ENCODE data around the gene GPR27. TPM values are rescaled to one million over a fixed set of nuclear protein-coding genes. Genes with fewer than 3 reads are reported as not detected.

The GPR27 gene
- total RNA-seq, 1 experiment from 2014 or later, result 15.5 TPM

DNA sequence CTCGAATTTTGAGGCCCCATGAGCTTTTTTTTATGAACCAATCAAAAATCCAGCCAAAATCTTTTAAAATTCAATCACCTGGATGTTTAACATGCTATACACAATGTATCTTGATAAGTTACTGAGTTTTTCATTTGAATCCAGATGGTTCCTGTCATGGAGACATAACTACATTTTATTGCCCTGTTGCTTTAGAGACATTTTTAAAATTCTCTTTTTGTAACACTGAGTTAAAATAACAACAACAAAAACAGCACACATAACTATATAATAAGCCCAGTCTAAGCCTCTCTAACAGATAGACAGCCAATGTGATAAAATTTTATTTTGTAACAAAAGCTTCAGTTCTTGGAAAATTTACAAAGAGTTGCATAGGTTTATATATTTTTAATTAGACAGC, 29.5 kb downstream of the GPR27 start:
- no peak overlapping the region for H3K4me3 Mint-ChIP-seq
- H3K79me2 ChIP-seq (ENCODE audit: insufficient read depth, low read length), result no peaks in the 10 kb centered on the region
- no peak overlapping the region for H2AFZ ChIP-seq (ENCODE audit: low read length)
- H3K4me2 ChIP-seq (ENCODE audit: insufficient read depth, insufficient read length, low read length), result no peak overlapping the region
- no peak overlapping the region for H4K91ac ChIP-seq (ENCODE audit: insufficient read length, low read depth, low read length)
- no peak overlapping the region for H2BK5ac ChIP-seq (ENCODE audit: insufficient read length, low read length)
- H2AK5ac ChIP-seq (ENCODE audit: insufficient read length, low read length), result no peak overlapping the region
- no peak overlapping the region for H3K23ac ChIP-seq (ENCODE audit: insufficient read length, low read depth, low read length)
- H3T11ph ChIP-seq (ENCODE audit: low read length), result no peak overlapping the region
- H3K27me3 Mint-ChIP-seq (ENCODE audit: low read depth), result peaks cover 63% of the 10 kb centered on the region
- H3K27ac ChIP-seq (ENCODE audit: insufficient read length, low read depth, low read length), result no peak overlapping the region
- H3K18ac ChIP-seq (ENCODE audit: insufficient read length, low read depth, low read length), result no peak overlapping the region
- H3K14ac ChIP-seq (ENCODE audit: insufficient read depth, low read length), result no peak overlapping the region
- no peak overlapping the region for H2BK12ac ChIP-seq (ENCODE audit: insufficient read length, low read depth, low read length)
- no peak overlapping the region for H3K4ac ChIP-seq (ENCODE audit: low read depth, low read length)
- no peak overlapping the region for H4K8ac ChIP-seq (replicated peaks; ENCODE audit: insufficient read length, low read depth, low read length)
- H3K36me3 Mint-ChIP-seq (ENCODE audit: insufficient read depth in 1 of 3, low read depth in 3 of 3), result no peaks in the 10 kb centered on the region
- H3K27me3 ChIP-seq (ENCODE audit: insufficient read depth, low read length), result peaks cover 23% of the 10 kb centered on the region
- no peak overlapping the region for H2BK120ac ChIP-seq (ENCODE audit: low read depth, low read length, poor library complexity, severe bottlenecking)
- peaks cover 4% of the 10 kb centered on the region; the same call in 1 of the 2 replicates for H3K4me1 ChIP-seq (ENCODE audit: insufficient read depth, low read length)
- peaks cover 40 to 44% of the 10 kb centered on the region in 2 experiments for H3K4me1 Mint-ChIP-seq
- H3K27ac Mint-ChIP-seq, result no peak overlapping the region
- H4K5ac ChIP-seq (ENCODE audit: insufficient read length, low read depth, low read length), result no peak overlapping the region
- no peaks in the 10 kb centered on the region for H3K23me2 ChIP-seq (ENCODE audit: insufficient read length, low read depth, low read length, poor library complexity, severe bottlenecking)
- no peak for DNase-seq
- no peaks in the 10 kb centered on the region; a peak in 1 of 5 replicates for H3K9me3 Mint-ChIP-seq
- no peaks in the 10 kb centered on the region for H4K20me1 ChIP-seq (ENCODE audit: control insufficient read depth, insufficient read depth, insufficient read length)
- no CpG with 5 or more reads among the region's 1 CpG for WGBS (ENCODE audit: extremely low coverage, insufficient read length, low lambda C conversion rate)
- no peak overlapping the region for H2BK20ac ChIP-seq (ENCODE audit: low read depth, low read length, poor library complexity, severe bottlenecking)
- no peaks in the 10 kb centered on the region for H3K79me1 ChIP-seq (ENCODE audit: insufficient read depth, low read depth, low read length, poor library complexity, severe bottlenecking)
- no peak overlapping the region for H3K56ac ChIP-seq (ENCODE audit: insufficient read length, low read depth, low read length)
- TF ChIP-seq, protein P1, sequence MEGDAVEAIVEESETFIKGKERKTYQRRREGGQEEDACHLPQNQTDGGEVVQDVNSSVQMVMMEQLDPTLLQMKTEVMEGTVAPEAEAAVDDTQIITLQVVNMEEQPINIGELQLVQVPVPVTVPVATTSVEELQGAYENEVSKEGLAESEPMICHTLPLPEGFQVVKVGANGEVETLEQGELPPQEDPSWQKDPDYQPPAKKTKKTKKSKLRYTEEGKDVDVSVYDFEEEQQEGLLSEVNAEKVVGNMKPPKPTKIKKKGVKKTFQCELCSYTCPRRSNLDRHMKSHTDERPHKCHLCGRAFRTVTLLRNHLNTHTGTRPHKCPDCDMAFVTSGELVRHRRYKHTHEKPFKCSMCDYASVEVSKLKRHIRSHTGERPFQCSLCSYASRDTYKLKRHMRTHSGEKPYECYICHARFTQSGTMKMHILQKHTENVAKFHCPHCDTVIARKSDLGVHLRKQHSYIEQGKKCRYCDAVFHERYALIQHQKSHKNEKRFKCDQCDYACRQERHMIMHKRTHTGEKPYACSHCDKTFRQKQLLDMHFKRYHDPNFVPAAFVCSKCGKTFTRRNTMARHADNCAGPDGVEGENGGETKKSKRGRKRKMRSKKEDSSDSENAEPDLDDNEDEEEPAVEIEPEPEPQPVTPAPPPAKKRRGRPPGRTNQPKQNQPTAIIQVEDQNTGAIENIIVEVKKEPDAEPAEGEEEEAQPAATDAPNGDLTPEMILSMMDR (conservative IDR thresholded peaks at IDR 0.05), result no peak
- no peak overlapping the region for H2BK15ac ChIP-seq (ENCODE audit: low read depth, low read length)
- no peak overlapping the region for H3K9ac ChIP-seq (ENCODE audit: extremely low read depth, insufficient read length, low read length)
- H3K9me3 ChIP-seq (ENCODE audit: control insufficient read depth, low read depth, low read length), result no peaks in the 10 kb centered on the region

Data from H9 (cell line).